DOHH2 (cell line): Measurements from ENCODE around the gene PCBP3.

Experiments used
- H3F3A ChIP-seq: fragments of 200-600 bp; sonication (generic), shearing (Covaris generic); 2 replicates; pipeline ENCODE4 v1.6.0; 2016; ENCODE audit warnings: antibody characterized with exemption, mild to moderate bottlenecking; ENCODE audit not compliant: control insufficient read depth, insufficient read depth
- H3K27ac ChIP-seq: fragments of 200-600 bp; sonication (generic); 2 replicates; pipeline ENCODE4 v1.5.1; 2014; ENCODE audit warnings: low read depth, mild to moderate bottlenecking, low read length, moderate library complexity
- H3K27me3 ChIP-seq: fragments of 200-600 bp; sonication (generic); 2 replicates; pipeline ENCODE4 v1.6.1; 2014; ENCODE audit warnings: mild to moderate bottlenecking, low read length, mixed read lengths; ENCODE audit not compliant: control insufficient read depth
- H3K36me3 ChIP-seq: fragments of 200-600 bp; sonication (generic); 2 replicates; pipeline ENCODE4 v1.6.1; 2014; ENCODE audit warnings: mild to moderate bottlenecking, low read length, moderate library complexity, mixed read lengths; ENCODE audit not compliant: control insufficient read depth
- H3K4me1 ChIP-seq: fragments of 200-600 bp; sonication (generic); 2 replicates; pipeline ENCODE4 v1.6.1; 2014; ENCODE audit warnings: mild to moderate bottlenecking, low read length, mixed read lengths; ENCODE audit not compliant: control insufficient read depth
- H3K4me2 ChIP-seq: fragments of 200-600 bp; sonication (generic); 2 replicates; pipeline ENCODE4 v1.6.0; 2014; ENCODE audit warnings: mild to moderate bottlenecking, low read length, moderate library complexity
- H3K4me3 ChIP-seq: fragments of 200-600 bp; sonication (generic); 2 replicates; pipeline ENCODE4 v1.5.1; 2014; ENCODE audit warnings: mild to moderate bottlenecking, low read length, mixed read lengths
- H3K79me2 ChIP-seq: fragments of 200-600 bp; sonication (generic); 2 replicates; pipeline ENCODE4 v1.6.1; 2014; ENCODE audit warnings: mild to moderate bottlenecking, low read length, mixed read lengths; ENCODE audit not compliant: control insufficient read depth
- H3K9me2 ChIP-seq: fragments of 200-600 bp; sonication (generic); replicated peaks from 2 replicates; pipeline ENCODE4 v1.6.1; 2014; ENCODE audit warnings: mild to moderate bottlenecking, low read length, mixed read lengths; ENCODE audit not compliant: control insufficient read depth
- H3K9me3 ChIP-seq: fragments of 200-600 bp; sonication (generic); 2 replicates; pipeline ENCODE4 v1.6.1; 2014; ENCODE audit warnings: antibody characterized with exemption, low read length, mixed read lengths; ENCODE audit not compliant: control insufficient read depth, insufficient read depth
- H4K20me1 ChIP-seq: fragments of 200-600 bp; sonication (generic); 2 replicates; pipeline ENCODE4 v1.6.0; 2014; ENCODE audit warnings: low read depth, mild to moderate bottlenecking, antibody characterized with exemption, low read length, moderate library complexity; ENCODE audit not compliant: control insufficient read depth, insufficient read depth
- CTCF ChIP-seq: fragments of 200-600 bp; sonication (generic); IDR thresholded peaks from one replicate; pipeline ENCODE4 v1.5.1; 2014; ENCODE audit warnings: antibody characterized with exemption, mild to moderate bottlenecking, low read depth, low read length; ENCODE audit not compliant: poor library complexity, severe bottlenecking
- EZH2phosphoT487 ChIP-seq: fragments of 200-600 bp; sonication (generic); IDR thresholded peaks from 2 replicates; pipeline ENCODE4 v1.6.1; 2017; ENCODE audit warnings: borderline replicate concordance, mild to moderate bottlenecking, antibody characterized with exemption, low read length, moderate library complexity, mixed read lengths

PCBP3 gene

GRCh38 chr21:45838634-45839033 lies 195.1 kb downstream of the PCBP3 start:
- Histone ChIP-seq H3K4me1 (no peaks in the 10 kb centered on the region), H3K4me3 (no peak overlapping the region), H3K9me3 (no peaks in the 10 kb centered on the region), H3K36me3 (no peaks in the 10 kb centered on the region), H3K27ac (no peak overlapping the region), H3K79me2 (no peaks in the 10 kb centered on the region), H4K20me1 (no peaks in the 10 kb centered on the region), H3F3A (no peaks in the 10 kb centered on the region), H3K9me2 (no peaks in the 10 kb centered on the region), H3K4me2 (no peak overlapping the region), H3K27me3 (no peaks in the 10 kb centered on the region)
- TF ChIP-seq CTCF (no peak), EZH2phosphoT487 (no peak)

GRCh38 chr21:45839274-45839673 lies 195.7 kb downstream of the PCBP3 start:
- Histone ChIP-seq H3K4me1 (no peaks in the 10 kb centered on the region), H3K79me2 (no peaks in the 10 kb centered on the region), H3F3A (no peaks in the 10 kb centered on the region), H3K4me2 (no peak overlapping the region), H3K27ac (no peak overlapping the region), H3K27me3 (no peaks in the 10 kb centered on the region), H3K9me3 (no peaks in the 10 kb centered on the region), H3K36me3 (no peaks in the 10 kb centered on the region), H3K4me3 (no peak overlapping the region), H4K20me1 (no peaks in the 10 kb centered on the region), H3K9me2 (no peaks in the 10 kb centered on the region)
- TF ChIP-seq CTCF (no peak), EZH2phosphoT487 (no peak)

- Histone ChIP-seq H3K27me3 (no peaks in the 10 kb centered on the region), H3K36me3 (no peaks in the 10 kb centered on the region), H3K9me2 (no peaks in the 10 kb centered on the region), H3K79me2 (no peaks in the 10 kb centered on the region), H4K20me1 (no peaks in the 10 kb centered on the region), H3K27ac (no peak overlapping the region), H3K9me3 (no peaks in the 10 kb centered on the region), H3K4me1 (no peaks in the 10 kb centered on the region), H3F3A (no peaks in the 10 kb centered on the region), H3K4me3 (no peak overlapping the region), H3K4me2 (no peak overlapping the region)
- TF ChIP-seq CTCF (no peak), EZH2phosphoT487 (no peak)
Measured at GRCh38 chr21:45841033-45841432, 197.5 kb downstream of the PCBP3 start.

GRCh38 chr21:45843426-45843825 lies 199.9 kb downstream of the PCBP3 start:
- Histone ChIP-seq H3K27me3 (peaks cover 3% of the 10 kb centered on the region; the same call in 1 of the 2 replicates), H3K9me2 (no peaks in the 10 kb centered on the region), H3K9me3 (no peaks in the 10 kb centered on the region), H3K36me3 (no peaks in the 10 kb centered on the region), H3K4me1 (no peaks in the 10 kb centered on the region), H3K27ac (no peak overlapping the region), H3K4me2 (no peak overlapping the region), H3K79me2 (no peaks in the 10 kb centered on the region), H3F3A (no peaks in the 10 kb centered on the region), H4K20me1 (no peaks in the 10 kb centered on the region), H3K4me3 (no peak overlapping the region)
- TF ChIP-seq EZH2phosphoT487 (no peak), CTCF (no peak)
